ENCODE data around the gene TP53TG5. TPM values are rescaled to one million over a fixed set of nuclear protein-coding genes. Genes with fewer than 3 reads are reported as not detected.

Gene TP53TG5
- total RNA-seq, 1 experiment from 2014 or later = 0.69 TPM

GRCh38 chr20:45370571-45371160, 7.5 kb downstream of the TP53TG5 start:
- POLR2A ChIA-PET (ENCODE audit: low non-redundant PET) = no interaction called here
- DNase-seq (ENCODE audit: low spot score) = no peak
- no peaks in the 10 kb centered on the region for H3K27me3 ChIP-seq (replicated peaks; ENCODE audit: insufficient read depth, low read depth, low read length, poor library complexity)
- H3K4me1 ChIP-seq (ENCODE audit: insufficient read depth, low read length, poor library complexity, severe bottlenecking) = no peaks in the 10 kb centered on the region
- no peaks in the 10 kb centered on the region for H3K9me3 ChIP-seq (ENCODE audit: low read depth, low read length, poor library complexity, severe bottlenecking)
- CTCF ChIA-PET = no interaction called here
- TF ChIP-seq EZH2 (IDR thresholded peaks at IDR 0.05; ENCODE audit: borderline replicate concordance, low read depth, low read length, poor library complexity, severe bottlenecking) (no peak), CTCF (conservative IDR thresholded peaks at IDR 0.05; ENCODE audit: low read depth, low read length) (no peak)
- intact Hi-C loops (cut with micrococcal nuclease; ENCODE audit: unreplicated experiment) = no loop called here
- no peak overlapping the region for H3K27ac ChIP-seq (ENCODE audit: low read depth, low read length, poor library complexity, severe bottlenecking)
- peaks cover 14% of the 10 kb centered on the region for H3K36me3 ChIP-seq (ENCODE audit: insufficient read depth, low read length, poor library complexity, severe bottlenecking)
- H3K4me3 ChIP-seq (ENCODE audit: low read depth, low read length, poor library complexity, severe bottlenecking) = no peak overlapping the region
- BruUV-seq (replicated peaks) = no TSS peak

- intact Hi-C loops (cut with micrococcal nuclease; ENCODE audit: unreplicated experiment) = no loop called here
- no peak overlapping the region for H3K27ac ChIP-seq (ENCODE audit: low read depth, low read length, poor library complexity, severe bottlenecking)
- CTCF ChIA-PET = no interaction called here
- peaks cover 17% of the 10 kb centered on the region for H3K36me3 ChIP-seq (ENCODE audit: insufficient read depth, low read length, poor library complexity, severe bottlenecking)
- BruUV-seq (replicated peaks) = no TSS peak
- no peak for DNase-seq (ENCODE audit: low spot score)
- no peaks in the 10 kb centered on the region for H3K27me3 ChIP-seq (replicated peaks; ENCODE audit: insufficient read depth, low read depth, low read length, poor library complexity)
- peaks cover 11% of the 10 kb centered on the region for H3K4me1 ChIP-seq (ENCODE audit: insufficient read depth, low read length, poor library complexity, severe bottlenecking)
- no peak overlapping the region for H3K4me3 ChIP-seq (ENCODE audit: low read depth, low read length, poor library complexity, severe bottlenecking)
- POLR2A ChIA-PET (ENCODE audit: low non-redundant PET) = no interaction called here
- no peaks in the 10 kb centered on the region for H3K9me3 ChIP-seq (ENCODE audit: low read depth, low read length, poor library complexity, severe bottlenecking)
- TF ChIP-seq EZH2 (IDR thresholded peaks at IDR 0.05; ENCODE audit: borderline replicate concordance, low read depth, low read length, poor library complexity, severe bottlenecking) (no peak), CTCF (conservative IDR thresholded peaks at IDR 0.05; ENCODE audit: low read depth, low read length) (no peak)
Observed at GRCh38 chr20:45368221-45368980, 9.7 kb downstream of the TP53TG5 start.

GRCh38 chr20:45367126-45367525, 11.0 kb downstream of the TP53TG5 start:
- ChIA-PET POLR2A (ENCODE audit: low non-redundant PET) (no interaction called here), CTCF (no interaction called here)
- no peak for DNase-seq (ENCODE audit: low spot score)
- Histone ChIP-seq H3K9me3 (ENCODE audit: low read depth, low read length, poor library complexity, severe bottlenecking) (no peaks in the 10 kb centered on the region), H3K4me1 (ENCODE audit: insufficient read depth, low read length, poor library complexity, severe bottlenecking) (peaks cover 11% of the 10 kb centered on the region), H3K27me3 (replicated peaks; ENCODE audit: insufficient read depth, low read depth, low read length, poor library complexity) (no peaks in the 10 kb centered on the region), H3K4me3 (ENCODE audit: low read depth, low read length, poor library complexity, severe bottlenecking) (no peak overlapping the region), H3K36me3 (ENCODE audit: insufficient read depth, low read length, poor library complexity, severe bottlenecking) (peaks cover 17% of the 10 kb centered on the region), H3K27ac (ENCODE audit: low read depth, low read length, poor library complexity, severe bottlenecking) (no peak overlapping the region)
- no TSS peak for BruUV-seq (replicated peaks)
- intact Hi-C loops (cut with micrococcal nuclease; ENCODE audit: unreplicated experiment) = no loop called here
- TF ChIP-seq EZH2 (IDR thresholded peaks at IDR 0.05; ENCODE audit: borderline replicate concordance, low read depth, low read length, poor library complexity, severe bottlenecking) = no peak
- no peak for TF ChIP-seq CTCF (conservative IDR thresholded peaks at IDR 0.05; ENCODE audit: low read depth, low read length)
